ENCODE measurements around the gene WWC1.
"Not testable (repeated sequence)": the region's sequence is repeated elsewhere in the genome, so short reads cannot be mapped to it uniquely, and the experiment has no call there.

WWC1 gene

DNA sequence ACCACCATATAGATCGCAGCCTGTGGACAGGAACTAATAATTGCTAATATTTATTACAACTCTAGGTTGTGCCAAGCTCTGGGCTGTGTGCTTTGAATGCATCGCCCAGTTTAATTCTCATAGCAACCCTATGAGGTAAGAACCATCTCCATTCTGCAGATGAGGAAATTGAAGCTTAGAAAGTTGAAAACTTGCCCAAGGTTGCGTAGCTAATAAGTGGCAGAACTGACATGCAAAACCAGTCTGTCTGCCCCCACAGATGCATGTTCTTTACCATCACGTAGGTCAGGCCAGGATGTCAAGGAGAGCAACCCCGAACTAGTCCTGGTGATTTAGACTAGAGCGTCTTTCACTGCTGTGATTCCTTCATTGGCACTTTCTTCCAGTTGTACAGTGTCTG, 15.6 kb downstream of the WWC1 start:
- no peak for DNase-seq

GRCh38 chr5:168307925-168308584, 16.6 kb downstream of the WWC1 start:
- DNase-seq, result no peak

DNA sequence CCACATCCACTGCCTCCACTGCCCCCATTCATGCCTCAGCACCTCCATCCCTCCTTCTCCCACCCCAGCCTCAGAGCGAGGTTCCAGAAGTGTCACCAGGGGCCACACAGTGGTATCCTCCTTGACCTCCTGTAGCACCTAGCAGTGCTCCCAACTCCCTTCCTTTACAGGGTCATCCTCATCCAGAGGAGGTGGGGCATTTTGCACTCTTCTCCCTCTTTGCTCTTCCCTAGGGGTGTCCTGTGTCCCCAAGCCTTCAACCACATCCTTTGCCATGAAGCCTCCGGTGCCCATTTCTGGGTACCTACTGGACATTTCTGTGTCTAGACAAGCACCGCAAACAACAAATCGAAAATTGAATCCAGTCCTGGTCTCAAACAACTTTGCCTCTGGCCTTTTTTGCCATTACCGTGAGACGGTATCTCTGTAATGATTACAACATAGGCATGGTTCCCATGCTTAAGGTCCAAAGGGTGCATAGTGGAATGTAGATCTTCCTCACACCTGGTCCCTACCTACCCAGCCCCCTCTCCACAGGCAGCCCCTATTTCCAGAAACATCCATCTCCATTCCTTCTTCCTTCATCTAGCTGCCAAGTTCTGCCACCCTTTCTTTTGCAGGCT, 17.6 kb downstream of the WWC1 start:
- no peak for DNase-seq

- DNase-seq, result not testable (repeated sequence)
These were observed 19.1 kb downstream of the WWC1 start for GRCh38 chr5:168310541-168310940.

GRCh38 chr5:168311061-168311566, 19.7 kb downstream of the WWC1 start:
- DNase-seq, result no peak

GRCh38 chr5:168312606-168313295, 21.3 kb downstream of the WWC1 start:
- DNase-seq, result no peak

- no peak for DNase-seq
These were observed 22.3 kb downstream of the WWC1 start for GRCh38 chr5:168313596-168314204.

DNA sequence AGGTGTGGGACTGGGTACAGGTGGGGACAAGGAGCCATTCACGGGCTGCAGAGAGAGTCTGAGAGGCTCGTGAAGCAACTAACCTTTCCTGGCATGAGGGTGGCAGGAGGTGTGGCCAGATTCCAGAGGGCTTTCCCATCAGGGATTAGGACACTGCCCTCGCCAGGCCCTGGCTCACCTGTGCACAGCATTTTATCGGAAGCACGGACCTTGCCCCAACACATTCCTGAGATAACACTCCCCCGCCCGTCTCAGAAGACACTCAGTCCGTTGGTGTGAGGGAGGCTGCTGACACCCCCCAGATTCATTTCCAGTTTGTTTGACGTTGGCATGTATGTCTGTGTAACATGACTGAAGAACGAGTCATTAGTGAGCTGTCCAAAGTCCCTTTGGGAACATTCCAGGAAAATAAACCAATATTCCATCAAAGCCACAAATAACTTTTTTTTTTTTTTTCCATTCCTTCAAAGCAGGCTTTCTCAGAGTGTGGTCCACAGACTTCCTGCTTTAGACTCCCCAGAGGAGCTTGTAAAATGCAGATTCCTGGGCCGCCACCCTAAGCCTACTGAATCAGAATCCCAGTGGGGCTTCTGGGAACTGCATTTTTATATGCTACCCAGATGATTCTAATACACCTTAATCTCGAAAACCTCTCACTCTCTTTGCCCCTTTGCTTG, 23.4 kb downstream of the WWC1 start:
- no peak for DNase-seq

DNA sequence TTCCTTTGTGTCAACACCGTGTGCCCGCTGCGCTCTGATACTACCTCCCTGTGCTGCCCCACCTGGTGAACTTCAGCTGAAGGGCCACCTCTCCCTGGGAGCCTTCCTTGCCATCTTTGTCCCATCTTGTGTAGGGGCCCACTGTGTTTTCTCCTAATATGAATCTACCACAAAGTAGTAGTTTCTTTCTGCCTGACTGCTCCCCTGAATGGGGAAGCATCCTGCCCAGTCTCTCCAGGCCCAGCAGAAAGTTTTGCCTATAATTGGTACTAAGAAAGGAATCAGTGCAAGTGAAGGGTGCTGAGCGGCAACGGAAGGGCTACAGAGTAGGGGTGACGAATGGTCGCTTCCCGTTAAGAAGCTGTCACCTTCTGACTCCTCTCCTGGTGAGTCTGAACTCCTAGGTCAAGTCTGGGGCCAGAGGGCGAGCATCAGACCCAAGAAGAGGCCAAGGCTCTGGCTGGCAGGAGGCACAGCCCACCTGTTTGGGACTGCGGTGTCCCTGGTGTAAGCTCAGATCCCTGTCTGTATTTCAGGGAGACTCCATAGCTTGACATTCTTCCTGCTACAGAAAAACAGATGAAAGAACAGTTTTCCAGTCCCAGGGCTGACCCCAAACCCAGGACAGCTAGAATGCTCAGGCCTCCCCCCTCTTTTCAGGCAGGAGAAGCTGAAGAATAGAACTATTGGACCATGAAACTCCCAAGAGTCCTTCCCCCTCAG, 24.1 kb downstream of the WWC1 start:
- DNase-seq, result peak in 8 of 56 donors; percentile 13 to 43 (median 24)

DNA sequence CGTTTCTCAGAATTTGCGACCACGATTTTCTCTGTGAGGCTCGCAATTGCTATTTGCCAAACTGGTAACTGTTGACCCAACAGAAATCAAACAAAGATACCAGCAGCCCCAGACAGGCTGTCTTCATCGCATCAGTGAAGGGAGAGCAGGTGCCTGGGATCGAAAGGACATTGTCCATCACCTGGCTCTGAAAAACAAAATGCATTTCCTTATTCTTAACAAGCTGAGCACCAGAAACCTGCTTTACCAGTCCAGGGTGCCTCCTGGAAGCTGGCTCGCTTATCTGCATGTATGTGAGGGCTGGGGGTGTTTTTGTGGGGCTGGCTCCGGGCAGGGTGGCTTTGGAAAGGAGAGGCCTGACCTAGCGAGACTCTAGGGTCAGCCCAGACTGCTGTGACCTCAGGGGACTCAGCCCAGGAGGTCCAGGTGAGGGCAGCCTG, 24.7 kb downstream of the WWC1 start:
- DNase-seq, result peak in 1 of 56 donors; percentile 13

DNA sequence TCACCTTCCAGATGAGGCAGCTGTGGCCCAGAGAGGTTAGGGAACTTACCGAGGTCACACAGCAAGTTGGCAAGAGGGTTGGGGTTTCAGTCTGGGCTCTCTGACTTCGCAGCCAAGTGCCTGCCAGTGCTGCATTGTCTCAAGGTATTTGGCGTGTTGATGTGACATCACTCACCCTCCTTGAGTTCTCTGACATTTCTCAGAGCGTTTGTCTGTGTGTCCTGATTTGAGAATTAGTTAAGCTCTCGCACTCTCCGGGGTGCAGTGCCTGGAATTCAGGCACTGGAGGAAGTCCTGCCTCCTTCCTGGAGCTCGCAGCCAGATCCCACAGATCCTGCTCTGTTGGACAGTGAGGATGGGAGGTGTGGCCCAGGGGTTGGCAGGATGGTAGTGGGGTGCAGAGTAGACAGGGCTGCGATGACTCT, 25.7 kb downstream of the WWC1 start:
- DNase-seq, result peak in 9 of 56 donors; percentile 22 to 63 (median 31)

DNA sequence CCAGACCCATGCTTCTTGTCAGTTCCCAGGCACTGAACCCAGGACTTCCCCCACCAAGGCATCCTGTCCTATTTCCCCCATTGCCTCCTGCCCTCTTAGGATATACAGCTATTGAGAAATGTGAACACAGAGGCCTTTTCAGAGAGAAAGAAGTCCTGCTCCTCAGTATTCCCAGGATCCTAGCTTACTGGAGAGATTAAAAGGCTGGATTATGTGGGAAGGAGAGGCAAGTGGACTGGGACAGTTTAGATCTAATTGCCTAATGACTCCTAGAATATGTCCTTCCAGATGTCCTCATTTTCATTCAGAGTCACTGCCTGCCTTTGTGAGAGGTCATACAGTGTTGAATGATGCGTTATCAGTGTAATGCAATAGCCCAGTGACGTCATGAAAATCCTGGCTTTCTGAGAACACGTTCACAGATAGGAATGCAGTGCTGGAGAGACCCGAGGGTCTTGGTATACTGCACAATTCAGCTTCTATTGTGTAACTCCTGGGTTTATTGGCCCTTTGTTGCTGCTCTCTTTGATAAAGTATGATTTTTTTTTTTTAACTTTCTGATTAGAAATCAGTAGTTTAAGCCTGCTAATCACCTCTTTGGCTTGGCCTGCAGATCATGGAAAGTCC, 26.2 kb downstream of the WWC1 start:
- no peak for DNase-seq

DNA sequence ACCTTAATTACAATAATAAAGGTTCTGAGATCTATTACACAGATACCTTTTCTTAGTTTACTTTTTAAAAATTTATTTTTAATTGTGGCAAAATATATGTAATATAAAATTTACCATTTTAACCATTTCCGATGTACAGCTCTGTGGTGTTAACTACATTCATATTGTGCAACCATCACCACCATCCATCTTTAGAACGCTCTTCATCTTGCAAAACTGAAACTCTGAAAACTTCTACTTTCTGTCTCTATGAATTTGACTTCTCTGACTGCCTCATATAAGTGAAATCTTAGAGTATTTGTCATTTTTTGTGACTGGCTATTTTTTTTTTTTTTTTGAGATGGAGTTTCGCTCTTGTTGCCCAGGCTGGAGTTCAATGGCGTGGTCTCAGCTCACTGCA, 26.8 kb downstream of the WWC1 start:
- no peak for DNase-seq

DNA sequence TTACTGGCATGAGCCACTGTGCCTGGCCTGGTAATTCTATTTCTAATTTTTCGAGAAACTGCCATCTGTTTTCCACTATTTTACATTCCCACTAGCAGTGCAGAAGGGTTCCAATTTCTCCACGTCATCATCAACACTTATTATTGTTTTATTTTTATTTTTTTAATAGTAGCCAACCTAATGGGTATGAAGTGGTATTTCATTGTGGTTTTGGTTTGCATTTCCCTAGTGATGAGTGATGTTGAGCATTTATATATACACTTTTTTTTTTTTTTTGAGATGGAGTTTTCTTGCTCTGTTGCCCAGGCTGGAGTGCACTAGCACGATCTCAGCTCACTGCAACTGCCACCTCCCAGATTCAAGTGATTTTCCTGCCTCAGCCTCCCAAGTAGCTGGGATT, 28.3 kb downstream of the WWC1 start:
- no peak for DNase-seq

GRCh38 chr5:168320805-168321204, 29.4 kb downstream of the WWC1 start:
- DNase-seq, result no peak

GRCh38 chr5:168324859-168325630, 33.6 kb downstream of the WWC1 start:
- DNase-seq, result no peak

GRCh38 chr5:168327019-168327421, 35.6 kb downstream of the WWC1 start:
- no peak for DNase-seq

GRCh38 chr5:168327451-168327850, 36.0 kb downstream of the WWC1 start:
- no peak for DNase-seq

GRCh38 chr5:168327994-168328393, 36.5 kb downstream of the WWC1 start:
- no peak for DNase-seq
